Uterus (tissue), 4 donors: Measurements from ENCODE around the gene GPHN. TPM values are rescaled to one million over a fixed set of nuclear protein-coding genes. Genes with fewer than 3 reads are reported as not detected.
A peak's percentile ranks its signal among the peaks of the same experiment; 100 is the strongest.

Source experiments
- DNase-seq, 2 donors: peaks; one replicate each; pipeline ENCODE4 v3.0.0-alpha.2; 2019 to 2020
- H3K27ac ChIP-seq, 2 donors: fragments of 200-600 bp; sonication (generic); 1 replicate in 1 of 2; 2 replicates in 1 of 2; pipeline ENCODE4 v1.5.1; 2016 to 2018
- H3K27me3 ChIP-seq, 2 donors: fragments of 200-600 bp; sonication (generic); one replicate each; pipeline ENCODE4 v1.5.1; 2018 to 2019; ENCODE audit warnings: control low read depth in 1 of 2
- H3K36me3 ChIP-seq, 2 donors: fragments of 200-600 bp; sonication (generic); one replicate each; pipeline ENCODE4 v1.5.1; 2019; ENCODE audit warnings: control low read depth in 1 of 2
- H3K4me1 ChIP-seq, 2 donors: fragments of 200-600 bp; sonication (generic); one replicate each; pipeline ENCODE4 v1.5.1; 2018 to 2019; ENCODE audit warnings: control low read depth in 1 of 2
- H3K4me3 ChIP-seq, 2 donors: fragments of 200-600 bp; sonication (generic); 1 replicate in 1 of 2; 2 replicates in 1 of 2; pipeline ENCODE4 v1.5.1; 2018 to 2019; ENCODE audit warnings: mild to moderate bottlenecking in 1 of 2
- H3K9me3 ChIP-seq, 2 donors: fragments of 200-600 bp; sonication (generic); one replicate each; pipeline ENCODE4 v1.5.1; 2019; ENCODE audit warnings: control low read depth in 1 of 2
- CTCF ChIP-seq, 4 experiments: fragments of 200-600 bp in 2 of 4; fragments of 450-650 bp in 2 of 4; sonication (generic) in 2 of 4; IDR thresholded peaks; one replicate each; pipeline ENCODE4 v1.5.1; 2016 to 2019; ENCODE audit warnings: antibody characterized with exemption in 4 of 4, mild to moderate bottlenecking in 2 of 4, moderate library complexity in 1 of 4
- POLR2A ChIP-seq, 2 donors: fragments of 450-650 bp; IDR thresholded peaks; one replicate each; pipeline ENCODE4 v1.6.1; 2016; ENCODE audit warnings: antibody characterized with exemption in 2 of 2, mild to moderate bottlenecking in 1 of 2, moderate library complexity in 1 of 2
- intact Hi-C: fragments of 100-400 bp; cut with DNase I; formaldehyde crosslinking; loops from one replicate; pipeline ENCODE4 v1.15.1; 2023; ENCODE audit warnings: low total_unique reads
- total RNA-seq, 4 donors: library from RNA; depleted of rRNA in 3 of 4; stranded (reverse); fragments of >200 nt in 3 of 4; gene quantifications; one replicate each; pipeline versions ENCODE4 v1.1.0 to v1.2.4, GENCODE V29; 2014 to 2023
- donor health status: DM: yes; HTN: yes; CAD: no.

The GPHN gene
- total RNA-seq, result 10 to 100 TPM; 14.9 to 42.9 (median 19.1) TPM

DNA sequence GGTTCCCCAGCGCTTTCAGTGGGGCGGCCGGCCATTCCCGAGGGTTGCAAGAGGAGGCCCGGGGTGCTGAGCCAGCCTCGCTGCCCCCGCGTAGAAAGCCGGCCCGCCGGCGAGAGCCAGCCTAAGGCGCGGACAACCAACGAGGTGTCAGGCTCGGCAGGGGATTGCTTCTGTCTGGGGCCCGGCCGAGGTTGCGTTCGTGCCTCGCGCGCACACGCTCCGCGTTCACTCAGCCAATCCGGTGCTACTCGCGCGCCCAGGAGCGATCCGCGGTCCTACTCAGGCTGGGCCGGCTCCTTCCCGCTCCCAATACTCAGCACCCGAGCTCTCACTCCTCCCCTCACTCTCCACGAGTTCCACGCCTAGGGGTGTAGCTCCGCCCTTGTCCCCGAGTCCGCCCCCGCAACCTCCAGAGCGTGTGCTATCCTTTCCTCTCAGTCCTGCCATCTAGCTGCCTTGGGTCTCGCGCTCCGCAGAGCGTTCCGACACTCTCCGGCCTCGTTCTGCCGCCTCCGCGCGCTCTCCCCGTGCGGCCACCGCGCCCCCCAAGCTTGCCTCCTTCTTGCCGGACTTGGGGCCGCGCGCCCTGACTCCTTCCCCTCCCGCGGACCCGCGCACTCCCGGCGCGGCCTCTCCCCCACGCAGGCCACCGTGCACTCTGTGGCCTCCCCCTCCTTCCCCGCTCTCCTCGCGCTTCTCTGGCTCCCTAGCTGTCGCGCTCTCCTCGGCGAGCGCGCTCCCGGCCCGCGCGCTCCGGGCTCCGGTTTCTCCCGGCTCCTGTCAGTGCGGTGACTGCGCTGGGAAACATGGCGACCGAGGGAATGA lies at the start of gene GPHN:
Gene GPHN (plus strand): TSS at position 426 of the 825 bp plus-strand sequence.
- Histone ChIP-seq H3K36me3 (no peaks in the 10 kb centered on the region), H3K9me3 (no peaks in the 10 kb centered on the region), H3K27ac (peak within 1 kb of the TSS; percentile 91 to 93), H3K27me3 (no peaks in the 10 kb centered on the region), H3K4me1 (no peaks in the 10 kb centered on the region), H3K4me3 (peak within 1 kb of the TSS; percentile 82 to 90)
- intact Hi-C loops, result no loop called here
- TF ChIP-seq POLR2A (IDR thresholded peaks at IDR 0.05) (peak; percentile 81 to 84), CTCF (IDR thresholded peaks at IDR 0.05) (peak; percentile 40 to 49 (median 42))
- DNase-seq, result peak; percentile 95

DNA sequence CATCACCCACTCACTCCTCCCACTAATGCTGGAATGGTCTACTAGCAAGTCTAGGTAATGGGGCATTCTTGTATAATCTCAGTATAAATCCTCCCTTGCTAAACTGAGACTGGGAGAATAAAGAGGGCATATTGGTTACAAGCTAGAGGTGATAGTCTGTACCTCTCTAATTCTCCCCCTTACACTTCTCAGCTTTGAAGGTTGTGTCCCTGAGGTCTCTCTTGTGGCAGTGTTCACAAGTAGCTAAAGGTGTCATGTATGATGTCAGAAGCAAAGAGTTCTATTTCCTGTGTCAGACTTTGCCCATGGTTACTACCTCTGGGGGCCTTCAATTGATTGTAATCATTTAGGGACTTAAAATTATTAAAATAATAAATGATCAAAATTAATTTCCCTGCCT lies 48.3 kb upstream of the GPHN start:
- Histone ChIP-seq H3K4me1 (no peaks in the 10 kb centered on the region), H3K4me3 (no peak overlapping the region), H3K27ac (no peak overlapping the region), H3K27me3 (no peaks in the 10 kb centered on the region), H3K9me3 (no peaks in the 10 kb centered on the region), H3K36me3 (no peaks in the 10 kb centered on the region)
- no peak for DNase-seq
- TF ChIP-seq CTCF (IDR thresholded peaks at IDR 0.05) (no peak), POLR2A (IDR thresholded peaks at IDR 0.05) (no peak)
- intact Hi-C loops, result no loop called here

- no peaks in the 10 kb centered on the region for H3K4me1 ChIP-seq
- intact Hi-C loops, result no loop called here
- no peaks in the 10 kb centered on the region for H3K27me3 ChIP-seq
- no peak for DNase-seq
- no peaks in the 10 kb centered on the region for H3K36me3 ChIP-seq
- no peak overlapping the region for H3K27ac ChIP-seq
- no peak for TF ChIP-seq CTCF (IDR thresholded peaks at IDR 0.05)
- no peak for TF ChIP-seq POLR2A (IDR thresholded peaks at IDR 0.05)
- no peaks in the 10 kb centered on the region for H3K9me3 ChIP-seq
- no peak overlapping the region for H3K4me3 ChIP-seq
Measured at GRCh38 chr14:66464261-66464660, 43.7 kb upstream of the GPHN start.

- no peaks in the 10 kb centered on the region for H3K9me3 ChIP-seq
- no peak for TF ChIP-seq CTCF (IDR thresholded peaks at IDR 0.05)
- no peak for TF ChIP-seq POLR2A (IDR thresholded peaks at IDR 0.05)
- DNase-seq, result no peak
- H3K27me3 ChIP-seq, result no peaks in the 10 kb centered on the region
- intact Hi-C loops, result no loop called here
- H3K4me1 ChIP-seq, result no peaks in the 10 kb centered on the region
- H3K4me3 ChIP-seq, result no peak overlapping the region
- H3K27ac ChIP-seq, result no peak overlapping the region
- H3K36me3 ChIP-seq, result no peaks in the 10 kb centered on the region
Measured at GRCh38 chr14:66468778-66469367, 39.1 kb upstream of the GPHN start.

GRCh38 chr14:66471584-66471983 lies 36.4 kb upstream of the GPHN start:
- H3K9me3 ChIP-seq, result no peaks in the 10 kb centered on the region
- no peak overlapping the region for H3K27ac ChIP-seq
- H3K36me3 ChIP-seq, result no peaks in the 10 kb centered on the region
- intact Hi-C loops, result no loop called here
- no peak for TF ChIP-seq POLR2A (IDR thresholded peaks at IDR 0.05)
- no peak for TF ChIP-seq CTCF (IDR thresholded peaks at IDR 0.05)
- no peaks in the 10 kb centered on the region for H3K27me3 ChIP-seq
- no peak for DNase-seq
- H3K4me1 ChIP-seq, result no peaks in the 10 kb centered on the region
- H3K4me3 ChIP-seq, result no peak overlapping the region
